Measurements from ENCODE around the gene CDH15.

DNA sequence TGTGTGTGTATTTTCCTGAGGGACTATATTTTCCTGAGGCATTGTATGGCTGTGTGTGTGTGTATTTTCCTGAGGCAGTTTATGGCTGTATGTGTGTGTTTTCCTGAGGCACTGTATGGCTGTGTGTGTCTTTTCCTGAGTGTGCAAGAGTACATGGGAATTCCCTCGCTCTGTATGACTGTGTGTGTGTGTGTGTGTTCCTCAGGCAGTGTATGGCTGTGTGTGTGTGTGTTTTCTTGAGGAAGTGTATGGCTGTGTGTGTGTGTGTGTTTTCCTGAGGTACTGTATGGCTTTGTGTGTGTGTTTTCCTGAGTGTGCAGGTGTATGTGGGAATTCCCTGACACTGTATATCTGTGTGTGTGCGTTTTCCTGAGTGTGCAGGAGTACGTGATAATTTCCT is 50.1 kb downstream of the CDH15 start:
- TF ChIP-seq CTCF (IDR thresholded peaks at IDR 0.05) (no peak), EP300 (IDR thresholded peaks at IDR 0.05) (no peak)

All from ovary (tissue), 3 donors.